ENCODE data around the gene ADCY3.

Gene ADCY3

GRCh38 chr2:24945907-24946306 is 25.9 kb upstream of the ADCY3 start:
- TF ChIP-seq CTCF (IDR thresholded peaks at IDR 0.05; ENCODE audit: control extremely low read depth, extremely low read depth, low read depth, missing control alignments) = no peak
- ChIA-PET POLR2A (no interaction called here), CTCF (interaction anchor here (0.6 to 1.5 kb wide), 4 partner anchors 8 to 30 kb away, joined by 3 to 7 read pairs (median 4); no protein-coding TSS in a partner anchor)
- DNase-seq (ENCODE audit: extremely low spot score) = no peak

- CTCF ChIA-PET = interaction anchor here (0.8 to 2.0 kb wide), 8 partner anchors 9 to 534 kb away, joined by 3 to 9 read pairs (median 4); no protein-coding TSS in a partner anchor
These were observed 23.5 kb upstream of the ADCY3 start for GRCh38 chr2:24943427-24944053.

GRCh38 chr2:24939353-24939752 is 19.3 kb upstream of the ADCY3 start:
- DNase-seq (ENCODE audit: extremely low spot score) = no peak
- ChIA-PET POLR2A (no interaction called here), CTCF (interaction anchor here (1.0 kb wide), 1 partner anchor 8 kb away, joined by 5 read pairs; no protein-coding TSS in a partner anchor)
- no peak for TF ChIP-seq CTCF (IDR thresholded peaks at IDR 0.05; ENCODE audit: control extremely low read depth, extremely low read depth, low read depth, missing control alignments)

More at GRCh38 chr2:24943427-24944053, 23.5 kb upstream of the ADCY3 start:
- no peak for TF ChIP-seq CTCF (IDR thresholded peaks at IDR 0.05; ENCODE audit: control extremely low read depth, extremely low read depth, low read depth, missing control alignments)
- DNase-seq (ENCODE audit: extremely low spot score) = no peak
- POLR2A ChIA-PET = no interaction called here

- ChIA-PET POLR2A (no interaction called here), CTCF (interaction anchor here (0.9 to 2.0 kb wide), 4 partner anchors 9 to 192 kb away, joined by 3 to 7 read pairs (median 4); partner anchors contain the start of gene ADCY3)
- TF ChIP-seq CTCF (IDR thresholded peaks at IDR 0.05; ENCODE audit: control extremely low read depth, extremely low read depth, low read depth, missing control alignments) = no peak
These were observed 17.2 kb upstream of the ADCY3 start for GRCh38 chr2:24937236-24937635.

GRCh38 chr2:24935145-24935544 is 15.1 kb upstream of the ADCY3 start:
- DNase-seq (ENCODE audit: extremely low spot score) = no peak
- ChIA-PET CTCF (interaction anchor here (1.3 to 2.0 kb wide), 3 partner anchors 9 to 19 kb away, joined by 4 to 5 read pairs (median 4); partner anchors contain the start of gene ADCY3), POLR2A (no interaction called here)
- TF ChIP-seq CTCF (IDR thresholded peaks at IDR 0.05; ENCODE audit: control extremely low read depth, extremely low read depth, low read depth, missing control alignments) = no peak

More at GRCh38 chr2:24937236-24937635, 17.2 kb upstream of the ADCY3 start:
- no peak for DNase-seq (ENCODE audit: extremely low spot score)

- POLR2A ChIA-PET = no interaction called here
- CTCF ChIA-PET = interaction anchor here (0.8 kb wide), 1 partner anchor 9 kb away, joined by 3 read pairs; no protein-coding TSS in a partner anchor
- DNase-seq (ENCODE audit: extremely low spot score) = no peak
- TF ChIP-seq CTCF (IDR thresholded peaks at IDR 0.05; ENCODE audit: control extremely low read depth, extremely low read depth, low read depth, missing control alignments) = no peak
These were observed 12.7 kb upstream of the ADCY3 start for GRCh38 chr2:24932715-24933114.
